ENCODE measurements around the gene LEAP2.

DNA sequence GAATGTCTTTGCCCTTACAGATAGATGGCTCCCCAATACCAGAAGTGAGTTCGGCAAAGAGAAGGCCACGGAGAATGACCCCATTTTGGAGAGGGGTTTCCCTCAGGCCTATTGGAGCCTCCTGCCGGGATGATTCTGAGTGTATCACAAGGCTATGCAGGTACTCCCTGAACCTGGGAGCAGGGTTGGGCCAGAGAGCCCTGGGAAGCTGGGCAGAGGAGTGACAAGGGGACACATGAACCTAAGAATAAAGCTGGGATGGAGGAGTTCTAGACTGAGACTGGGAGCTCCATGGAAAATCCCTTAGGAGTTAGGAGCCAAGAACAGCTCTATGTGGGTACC is 433 bp downstream of the LEAP2 start:
- TF ChIP-seq POLR2A (IDR thresholded peaks at IDR 0.05): no peak
- TF ChIP-seq, protein P1, sequence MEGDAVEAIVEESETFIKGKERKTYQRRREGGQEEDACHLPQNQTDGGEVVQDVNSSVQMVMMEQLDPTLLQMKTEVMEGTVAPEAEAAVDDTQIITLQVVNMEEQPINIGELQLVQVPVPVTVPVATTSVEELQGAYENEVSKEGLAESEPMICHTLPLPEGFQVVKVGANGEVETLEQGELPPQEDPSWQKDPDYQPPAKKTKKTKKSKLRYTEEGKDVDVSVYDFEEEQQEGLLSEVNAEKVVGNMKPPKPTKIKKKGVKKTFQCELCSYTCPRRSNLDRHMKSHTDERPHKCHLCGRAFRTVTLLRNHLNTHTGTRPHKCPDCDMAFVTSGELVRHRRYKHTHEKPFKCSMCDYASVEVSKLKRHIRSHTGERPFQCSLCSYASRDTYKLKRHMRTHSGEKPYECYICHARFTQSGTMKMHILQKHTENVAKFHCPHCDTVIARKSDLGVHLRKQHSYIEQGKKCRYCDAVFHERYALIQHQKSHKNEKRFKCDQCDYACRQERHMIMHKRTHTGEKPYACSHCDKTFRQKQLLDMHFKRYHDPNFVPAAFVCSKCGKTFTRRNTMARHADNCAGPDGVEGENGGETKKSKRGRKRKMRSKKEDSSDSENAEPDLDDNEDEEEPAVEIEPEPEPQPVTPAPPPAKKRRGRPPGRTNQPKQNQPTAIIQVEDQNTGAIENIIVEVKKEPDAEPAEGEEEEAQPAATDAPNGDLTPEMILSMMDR (IDR thresholded peaks at IDR 0.05 in 8 of 11, conservative IDR thresholded peaks at IDR 0.05 in 3 of 11): no peak
